PC-9 (cell line): ENCODE data around the gene COL21A1.

Source experiments
- EZH2 ChIP-seq: fragments of 200-600 bp; sonication (generic); IDR thresholded peaks from 2 replicates; pipeline ENCODE4 v1.8.0; 2017; ENCODE audit warnings: antibody characterized with exemption, low read depth
- TF ChIP-seq, protein P1 (sequence below): fragments of 200-600 bp; sonication (generic); conservative IDR thresholded peaks from 2 replicates; pipeline ENCODE4 v1.6.1; 2017; ENCODE audit warnings: mixed run types, antibody characterized with exemption, mild to moderate bottlenecking, moderate library complexity

DNA sequence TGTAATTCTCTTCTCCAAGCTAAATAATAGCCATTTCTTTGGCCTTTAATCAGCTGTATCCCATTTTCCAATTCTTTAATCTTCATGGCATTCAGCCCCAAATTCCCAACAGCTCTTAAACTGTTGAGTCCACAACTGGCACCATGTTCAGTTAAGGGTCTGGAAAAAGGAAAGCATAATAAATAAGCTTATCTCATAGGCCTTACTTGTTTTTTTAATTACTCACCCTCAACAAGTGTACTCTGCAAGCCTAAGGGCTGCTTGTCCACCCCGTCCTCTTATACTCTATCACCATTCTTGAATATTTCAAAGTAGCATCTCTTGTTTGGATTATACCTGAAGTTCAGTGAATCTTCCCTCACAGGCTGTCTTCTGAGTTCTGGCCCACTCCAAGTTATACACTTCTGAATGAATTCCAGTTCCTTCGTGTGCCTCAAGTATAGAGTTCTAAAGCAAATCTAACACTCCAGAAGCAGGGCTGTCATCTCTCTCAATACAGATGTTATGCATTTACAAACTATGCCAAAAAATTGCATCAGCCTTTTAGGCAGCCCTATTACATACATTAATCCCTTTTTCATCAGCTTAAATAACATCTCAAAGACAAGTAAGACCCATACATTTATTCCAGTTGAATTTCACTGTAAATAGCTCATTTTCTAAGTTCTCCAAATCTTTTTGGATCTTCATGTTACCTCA, 98.7 kb downstream of the COL21A1 start:
- TF ChIP-seq, protein P1, sequence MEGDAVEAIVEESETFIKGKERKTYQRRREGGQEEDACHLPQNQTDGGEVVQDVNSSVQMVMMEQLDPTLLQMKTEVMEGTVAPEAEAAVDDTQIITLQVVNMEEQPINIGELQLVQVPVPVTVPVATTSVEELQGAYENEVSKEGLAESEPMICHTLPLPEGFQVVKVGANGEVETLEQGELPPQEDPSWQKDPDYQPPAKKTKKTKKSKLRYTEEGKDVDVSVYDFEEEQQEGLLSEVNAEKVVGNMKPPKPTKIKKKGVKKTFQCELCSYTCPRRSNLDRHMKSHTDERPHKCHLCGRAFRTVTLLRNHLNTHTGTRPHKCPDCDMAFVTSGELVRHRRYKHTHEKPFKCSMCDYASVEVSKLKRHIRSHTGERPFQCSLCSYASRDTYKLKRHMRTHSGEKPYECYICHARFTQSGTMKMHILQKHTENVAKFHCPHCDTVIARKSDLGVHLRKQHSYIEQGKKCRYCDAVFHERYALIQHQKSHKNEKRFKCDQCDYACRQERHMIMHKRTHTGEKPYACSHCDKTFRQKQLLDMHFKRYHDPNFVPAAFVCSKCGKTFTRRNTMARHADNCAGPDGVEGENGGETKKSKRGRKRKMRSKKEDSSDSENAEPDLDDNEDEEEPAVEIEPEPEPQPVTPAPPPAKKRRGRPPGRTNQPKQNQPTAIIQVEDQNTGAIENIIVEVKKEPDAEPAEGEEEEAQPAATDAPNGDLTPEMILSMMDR, result no peak
- TF ChIP-seq EZH2, result no peak
